Keratinocyte (primary cell): Measurements from ENCODE around the gene PIGQ. TPM values are rescaled to one million over a fixed set of nuclear protein-coding genes. Genes with fewer than 3 reads are reported as not detected.

Experiments used
- DNase-seq: peaks from one replicate; pipeline ENCODE4 v3.0.0-alpha.2; 2011; ENCODE audit warnings: low read depth, missing footprints, low spot score
- FAIRE-seq: peaks from 2 replicates; lab custom pipeline; 2011; peaks lifted over from hg19 to GRCh38; lab: Jason Lieb, UNC
- H2AFZ ChIP-seq: 2 replicates; pipeline ENCODE4 v1.6.0; 2012; ENCODE audit warnings: low read length, control low read depth, inconsistent platforms; ENCODE audit not compliant: control insufficient read depth
- H3K27ac ChIP-seq: 2 replicates; pipeline ENCODE4 v1.5.1; 2011; ENCODE audit warnings: low read length; ENCODE audit not compliant: control insufficient read depth, insufficient read depth
- H3K27me3 ChIP-seq: 3 replicates; pipeline ENCODE4 v1.6.0; 2011; ENCODE audit warnings: low read length; ENCODE audit not compliant: control insufficient read depth, insufficient read depth; ENCODE audit errors: extremely low read depth
- H3K36me3 ChIP-seq, 2 experiments: 2 replicates in 1 of 2; 3 replicates in 1 of 2; pipeline ENCODE4 v1.5.1; 2011; ENCODE audit warnings: low read length in 2 of 2, mild to moderate bottlenecking in 1 of 2; ENCODE audit not compliant: control insufficient read depth in 2 of 2, insufficient read depth in 2 of 2; ENCODE audit errors: extremely low read depth in 1 of 2
- H3K4me1 ChIP-seq: 3 replicates; pipeline ENCODE4 v1.5.1; 2011; ENCODE audit warnings: low read length; ENCODE audit not compliant: control insufficient read depth, insufficient read depth; ENCODE audit errors: extremely low read depth
- H3K4me2 ChIP-seq: 3 replicates; pipeline ENCODE4 v1.6.0; 2011; ENCODE audit warnings: low read depth, low read length; ENCODE audit not compliant: control insufficient read depth, insufficient read depth; ENCODE audit errors: extremely low read depth
- H3K4me3 ChIP-seq, 3 experiments: fragments of 200-600 bp in 1 of 3; sonication (generic) in 1 of 3; 2 replicates in 2 of 3; 3 replicates in 1 of 3; pipeline ENCODE4 v1.5.1; 2011 to 2016; ENCODE audit warnings: low read length in 3 of 3, mild to moderate bottlenecking in 3 of 3, control low read depth in 2 of 3, inconsistent platforms in 1 of 3, low read depth in 1 of 3, mixed read lengths in 1 of 3, mixed run types in 1 of 3, moderate library complexity in 1 of 3; ENCODE audit not compliant: control insufficient read depth in 2 of 3, insufficient read depth in 2 of 3; ENCODE audit errors: extremely low read depth in 1 of 3
- H3K79me2 ChIP-seq: 2 replicates; pipeline ENCODE4 v1.6.0; 2012; ENCODE audit warnings: low read length; ENCODE audit not compliant: control insufficient read depth, insufficient read depth
- H3K9ac ChIP-seq: 3 replicates; pipeline ENCODE4 v1.6.0; 2011; ENCODE audit warnings: low read length; ENCODE audit not compliant: control insufficient read depth, insufficient read depth; ENCODE audit errors: extremely low read depth
- H3K9me1 ChIP-seq: 3 replicates; pipeline ENCODE4 v1.6.0; 2011; ENCODE audit warnings: low read length; ENCODE audit not compliant: control insufficient read depth, insufficient read depth; ENCODE audit errors: extremely low read depth
- H3K9me3 ChIP-seq: 2 replicates; pipeline ENCODE4 v1.5.1; 2012; ENCODE audit warnings: low read depth, low read length; ENCODE audit not compliant: control insufficient read depth
- H4K20me1 ChIP-seq: 3 replicates; pipeline ENCODE4 v1.6.0; 2011; ENCODE audit warnings: low read length; ENCODE audit not compliant: control insufficient read depth, insufficient read depth; ENCODE audit errors: extremely low read depth
- EZH2 ChIP-seq: IDR thresholded peaks from one replicate; pipeline ENCODE4 v1.6.1; 2012; ENCODE audit warnings: inconsistent platforms, mild to moderate bottlenecking, low read length, moderate library complexity
- dilution Hi-C: fragments of 300-500 bp; cut with MboI; formaldehyde crosslinking; loops from one replicate; pipeline ENCODE4 v1.7.0; 2020; ENCODE audit warnings: low sequenced_read_pairs; ENCODE audit not compliant: extremely low pct_ligation_motif_present
- polyA plus RNA-seq, 5 experiments: library from polyadenylated mRNA; depleted of rRNA in 3 of 5; stranded (reverse) in 3 of 5; stranded (forward) in 1 of 5; unstranded in 1 of 5; fragments of >200 nt; gene quantifications; 1 replicate in 1 of 5; 2 replicates in 3 of 5; 3 replicates in 1 of 5; pipeline versions ENCODE4 v1.2.1 to v1.2.3, GENCODE V29; 2011 to 2012; ENCODE audit warnings: missing spikeins in 2 of 5, low read depth in 1 of 5, low replicate concordance in 1 of 5
- TF ChIP-seq, protein P1 (sequence below), 3 experiments: IDR thresholded peaks in 1 of 3; conservative IDR thresholded peaks in 1 of 3; optimal IDR thresholded peaks in 1 of 3; 2 replicates in 2 of 3; 3 replicates in 1 of 3; pipeline versions ENCODE3 to v1.5.1; 2011; ENCODE audit warnings: low read length in 3 of 3, mild to moderate bottlenecking in 3 of 3, moderate library complexity in 2 of 3, control low read depth in 1 of 3, inconsistent platforms in 1 of 3; ENCODE audit not compliant: insufficient read depth in 2 of 3; ENCODE audit errors: extremely low read depth in 1 of 3

PIGQ gene
- polyA plus RNA-seq, 1 donor (not counting 4 experiments of a cell fraction or from before 2014, with no cell fraction given), result 11.2 TPM

DNA sequence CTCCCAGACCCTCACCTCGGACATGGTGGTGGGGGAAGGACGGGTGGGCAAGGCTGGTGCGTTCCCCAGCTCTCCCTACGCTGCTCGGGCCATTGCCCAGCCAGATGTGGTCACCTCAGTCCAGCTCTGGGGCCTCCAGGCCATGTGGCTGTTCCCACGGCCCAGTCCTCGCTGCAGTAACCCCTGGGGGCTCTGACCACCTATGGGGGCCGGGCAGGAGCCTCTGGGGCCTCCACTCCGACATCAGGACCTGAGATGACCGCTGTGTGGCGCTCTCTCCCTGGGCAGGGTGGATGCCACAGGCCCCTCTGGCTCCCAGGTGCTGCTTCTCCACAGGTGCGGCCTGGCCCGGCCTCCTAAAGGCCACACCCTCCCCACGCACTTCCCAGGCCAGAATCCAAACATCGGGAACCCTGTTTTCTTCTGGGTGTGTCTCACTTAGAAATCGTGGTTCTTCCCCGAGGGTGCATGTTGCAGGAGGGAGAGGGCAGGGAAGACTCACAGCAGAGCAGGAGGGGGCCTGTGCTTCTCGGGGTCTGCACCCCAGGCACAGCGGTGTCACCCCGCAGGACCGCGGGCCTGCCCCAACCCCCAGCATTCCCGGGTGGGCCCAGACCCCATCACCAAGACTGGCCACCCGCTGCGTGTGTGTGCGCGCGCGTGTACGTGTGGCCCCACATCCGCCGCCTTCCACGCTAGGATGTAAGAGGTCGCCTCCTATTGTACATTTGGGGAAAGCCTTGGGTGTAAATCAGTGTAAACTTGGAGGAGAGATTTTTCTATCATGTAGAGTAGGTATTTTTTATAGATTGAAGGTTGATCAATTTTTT, 48.2 kb upstream of the PIGQ start:
- Histone ChIP-seq H3K9me3 (no peaks in the 10 kb centered on the region), H3K9ac (peak overlapping the region; percentile 18)

DNA sequence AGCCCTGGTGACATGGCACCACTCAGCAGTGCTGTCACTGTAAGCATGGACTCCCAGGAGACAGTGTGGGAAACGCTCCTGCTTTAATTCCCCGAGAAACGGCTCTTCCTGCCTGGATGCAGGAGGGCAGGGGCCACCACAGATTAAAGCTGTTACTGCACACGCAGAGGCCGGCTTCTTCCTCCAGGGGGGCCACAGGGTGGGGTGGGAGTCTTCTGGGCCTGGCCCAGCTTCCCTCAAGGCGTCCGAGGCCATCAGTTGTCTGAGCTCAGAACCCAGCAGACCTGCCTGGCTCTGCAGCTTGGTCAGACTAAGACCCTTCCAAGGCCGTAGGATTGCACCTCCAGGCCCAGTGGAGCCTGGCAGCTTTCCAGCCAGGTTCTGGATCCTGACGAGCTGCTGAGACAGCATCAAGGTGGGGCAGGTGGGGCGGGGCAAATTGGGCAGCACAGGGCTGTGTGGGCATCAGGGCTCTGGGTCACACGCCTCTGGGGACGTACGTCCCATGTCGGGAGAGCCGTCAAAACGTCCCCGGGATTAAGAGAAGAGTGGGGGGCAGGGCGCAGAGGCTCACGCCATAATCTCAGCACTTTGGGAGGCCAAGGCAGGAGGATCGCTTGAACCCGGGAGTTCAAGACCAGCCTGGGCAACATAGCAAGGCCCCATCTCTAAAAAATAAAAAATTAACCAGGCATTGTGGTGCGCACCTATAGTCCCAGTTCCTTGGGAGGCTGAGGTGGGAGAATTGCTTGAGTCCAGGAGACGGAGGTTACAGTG, 47.3 kb upstream of the PIGQ start:
- peaks cover 29% of the 10 kb centered on the region for H3K4me1 ChIP-seq
- no peak overlapping the region for H3K4me2 ChIP-seq
- TF ChIP-seq, protein P1, sequence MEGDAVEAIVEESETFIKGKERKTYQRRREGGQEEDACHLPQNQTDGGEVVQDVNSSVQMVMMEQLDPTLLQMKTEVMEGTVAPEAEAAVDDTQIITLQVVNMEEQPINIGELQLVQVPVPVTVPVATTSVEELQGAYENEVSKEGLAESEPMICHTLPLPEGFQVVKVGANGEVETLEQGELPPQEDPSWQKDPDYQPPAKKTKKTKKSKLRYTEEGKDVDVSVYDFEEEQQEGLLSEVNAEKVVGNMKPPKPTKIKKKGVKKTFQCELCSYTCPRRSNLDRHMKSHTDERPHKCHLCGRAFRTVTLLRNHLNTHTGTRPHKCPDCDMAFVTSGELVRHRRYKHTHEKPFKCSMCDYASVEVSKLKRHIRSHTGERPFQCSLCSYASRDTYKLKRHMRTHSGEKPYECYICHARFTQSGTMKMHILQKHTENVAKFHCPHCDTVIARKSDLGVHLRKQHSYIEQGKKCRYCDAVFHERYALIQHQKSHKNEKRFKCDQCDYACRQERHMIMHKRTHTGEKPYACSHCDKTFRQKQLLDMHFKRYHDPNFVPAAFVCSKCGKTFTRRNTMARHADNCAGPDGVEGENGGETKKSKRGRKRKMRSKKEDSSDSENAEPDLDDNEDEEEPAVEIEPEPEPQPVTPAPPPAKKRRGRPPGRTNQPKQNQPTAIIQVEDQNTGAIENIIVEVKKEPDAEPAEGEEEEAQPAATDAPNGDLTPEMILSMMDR (optimal IDR thresholded peaks at IDR 0.05 in 1 of 3, IDR thresholded peaks at IDR 0.05 in 1 of 3, conservative IDR thresholded peaks at IDR 0.05 in 1 of 3; ENCODE audit: extremely low read depth in 1 of 3, insufficient read depth in 2 of 3, low read length in 3 of 3), result no peak
- no peak for TF ChIP-seq EZH2
- H3K27me3 ChIP-seq, result no peaks in the 10 kb centered on the region
- no peak for DNase-seq
- dilution Hi-C loops, result no loop called here
- H3K9ac ChIP-seq, result no peak overlapping the region
- no peak for FAIRE-seq
- peaks cover 24% of the 10 kb centered on the region for H3K79me2 ChIP-seq
- no peak overlapping the region for H3K27ac ChIP-seq
- no peak overlapping the region for H3K4me3 ChIP-seq
- peaks cover 6 to 15% of the 10 kb centered on the region in 2 experiments for H3K36me3 ChIP-seq
- H3K9me1 ChIP-seq, result peaks cover 4% of the 10 kb centered on the region
- no peak overlapping the region for H2AFZ ChIP-seq
- no peaks in the 10 kb centered on the region for H3K9me3 ChIP-seq
- peaks cover 9% of the 10 kb centered on the region for H4K20me1 ChIP-seq

More for the DNA sequence above, 48.2 kb upstream of the PIGQ start:
- H3K27me3 ChIP-seq, result no peaks in the 10 kb centered on the region
- H3K9me1 ChIP-seq, result peaks cover 4% of the 10 kb centered on the region
- DNase-seq, result no peak
- H3K79me2 ChIP-seq, result peaks cover 19% of the 10 kb centered on the region
- no peak overlapping the region for H2AFZ ChIP-seq
- TF ChIP-seq, protein P1 (optimal IDR thresholded peaks at IDR 0.05 in 1 of 3, IDR thresholded peaks at IDR 0.05 in 1 of 3, conservative IDR thresholded peaks at IDR 0.05 in 1 of 3; ENCODE audit: extremely low read depth in 1 of 3, insufficient read depth in 2 of 3, low read length in 3 of 3), result peak; percentile 55 to 83 (median 73)
- no peak for TF ChIP-seq EZH2
- peak; percentile 13 for FAIRE-seq
- peaks cover 29% of the 10 kb centered on the region for H3K4me1 ChIP-seq
- peaks cover 9% of the 10 kb centered on the region for H4K20me1 ChIP-seq
- dilution Hi-C loops, result no loop called here
- H3K36me3 ChIP-seq, result peaks cover 6 to 15% of the 10 kb centered on the region in 2 experiments
- no peak overlapping the region for H3K27ac ChIP-seq
- no peak overlapping the region for H3K4me3 ChIP-seq
- peak overlapping the region; percentile 20 for H3K4me2 ChIP-seq
